GM21576 (cell line): ENCODE data around the gene ATP8B3.
"Not testable (repeated sequence)": the region's sequence is repeated elsewhere in the genome, so short reads cannot be mapped to it uniquely, and the experiment has no call there.

ENCODE experiments used
- ATAC-seq: cut with Tn5 transposase; IDR thresholded peaks from one replicate; pipeline ENCODE4 v1.9.1; 2021; ENCODE audit warnings: mild to moderate bottlenecking, moderate library complexity; ENCODE audit not compliant: unreplicated experiment

Gene ATP8B3

GRCh38 chr19:1774989-1775772 lies 36.9 kb downstream of the ATP8B3 start:
- ATAC-seq = no peak

GRCh38 chr19:1773184-1773583 lies 38.9 kb downstream of the ATP8B3 start:
- ATAC-seq = no peak

- ATAC-seq = no peak
Measured at GRCh38 chr19:1770866-1771576, 41.1 kb downstream of the ATP8B3 start.

- ATAC-seq = no peak
Measured at GRCh38 chr19:1769645-1769985, 42.5 kb downstream of the ATP8B3 start.

- no peak for ATAC-seq
Measured at GRCh38 chr19:1768918-1769644, 43.0 kb downstream of the ATP8B3 start.

DNA sequence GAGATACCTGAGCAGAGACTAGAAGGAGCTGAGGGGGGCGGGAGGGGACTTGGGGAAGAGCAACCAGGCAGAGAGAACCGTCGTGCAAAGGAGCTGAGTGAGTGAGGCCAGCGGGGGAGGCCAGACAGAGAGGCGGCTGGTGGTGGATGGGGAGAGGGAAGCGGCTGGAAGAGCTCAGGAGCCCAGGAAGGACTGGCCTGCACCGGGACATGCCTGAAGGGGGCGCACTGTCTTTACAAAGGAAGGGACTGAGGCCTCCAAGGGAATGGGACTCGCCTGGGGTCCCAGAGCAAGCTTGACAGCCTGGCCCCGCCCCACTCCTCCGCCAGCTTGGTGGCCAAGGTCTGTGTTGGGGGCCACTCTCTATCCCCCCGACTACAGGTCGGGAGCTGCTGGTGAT lies 43.8 kb downstream of the ATP8B3 start:
- ATAC-seq = no peak

GRCh38 chr19:1767464-1767933 lies 44.6 kb downstream of the ATP8B3 start:
- no peak for ATAC-seq

- ATAC-seq = no peak
Measured at GRCh38 chr19:1766800-1767352, 45.2 kb downstream of the ATP8B3 start.

DNA sequence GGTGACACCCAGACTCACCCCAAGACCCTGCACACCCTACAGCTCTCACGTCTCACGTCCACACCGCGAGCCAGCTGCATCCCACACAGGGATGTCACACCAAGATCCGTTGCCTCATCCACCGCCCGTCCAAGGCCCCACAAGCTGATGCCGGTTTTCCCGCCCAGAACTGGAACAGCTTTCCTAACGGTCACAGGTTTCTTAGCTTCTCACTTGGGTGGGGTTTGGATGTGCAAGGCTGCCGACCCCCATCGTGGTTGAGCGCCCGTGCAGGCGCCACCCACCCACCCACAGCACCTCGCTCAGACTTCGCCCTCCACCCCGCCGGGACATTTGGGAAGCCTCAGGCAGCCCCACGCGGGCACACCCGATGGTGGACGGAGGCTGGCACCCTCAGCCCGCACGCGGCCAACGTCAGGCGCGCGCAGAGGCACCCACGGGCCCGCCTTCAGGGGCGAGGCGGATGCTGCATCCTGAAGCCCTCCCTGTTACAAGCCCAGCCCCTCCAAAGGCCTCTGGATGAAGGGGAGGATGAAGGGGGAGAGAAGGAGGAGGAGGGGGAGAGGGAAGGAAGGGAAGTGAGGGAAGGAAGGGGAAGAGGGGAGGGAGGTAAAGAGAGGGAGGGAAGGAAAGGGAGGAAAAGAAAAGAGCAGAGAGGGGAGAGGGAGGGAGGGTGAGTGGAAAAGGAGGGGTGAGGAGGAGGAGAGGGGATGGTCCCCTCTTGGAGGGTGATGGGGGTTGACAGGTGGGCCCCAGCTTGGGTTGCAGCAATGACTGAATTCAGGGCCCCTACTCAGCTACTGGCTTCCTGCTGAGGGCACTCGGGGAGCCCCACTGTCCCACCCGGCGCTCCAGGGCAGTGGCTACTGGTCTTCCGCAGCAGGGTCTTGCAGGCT lies 45.9 kb downstream of the ATP8B3 start:
- no peak for ATAC-seq

DNA sequence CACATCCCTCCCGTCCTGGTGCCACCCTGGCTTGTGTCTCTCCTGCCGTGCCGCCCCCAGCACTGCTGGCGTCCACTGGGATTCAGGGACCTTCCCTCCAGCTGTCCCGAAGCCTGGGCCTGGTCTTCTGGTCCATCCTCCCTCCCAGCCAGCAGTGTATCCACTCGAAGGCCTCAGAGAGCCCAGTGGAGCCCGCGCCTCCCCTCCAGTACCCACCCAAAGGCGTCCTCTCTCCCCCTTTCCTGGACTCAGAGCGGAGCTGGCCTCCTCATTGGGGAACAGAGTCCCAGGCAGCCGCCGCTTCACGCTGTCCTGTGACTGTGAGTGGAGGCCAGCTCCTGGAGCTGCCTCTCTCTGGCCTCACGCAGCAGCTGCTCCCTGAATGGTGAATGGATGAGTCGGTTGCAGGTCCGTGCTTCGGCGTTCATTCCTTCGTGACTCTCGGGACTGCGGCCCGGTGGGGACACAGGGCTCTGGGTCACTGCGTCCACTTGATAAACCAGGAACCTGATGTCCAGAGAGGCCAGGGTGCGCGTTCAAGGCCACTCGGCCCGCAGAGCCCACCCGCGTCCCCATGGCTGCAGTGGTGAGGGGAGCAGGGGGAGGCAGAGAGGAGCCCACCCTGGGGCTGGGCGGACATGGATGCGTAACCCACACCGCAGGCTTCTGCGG lies 46.7 kb downstream of the ATP8B3 start:
- ATAC-seq = no peak

DNA sequence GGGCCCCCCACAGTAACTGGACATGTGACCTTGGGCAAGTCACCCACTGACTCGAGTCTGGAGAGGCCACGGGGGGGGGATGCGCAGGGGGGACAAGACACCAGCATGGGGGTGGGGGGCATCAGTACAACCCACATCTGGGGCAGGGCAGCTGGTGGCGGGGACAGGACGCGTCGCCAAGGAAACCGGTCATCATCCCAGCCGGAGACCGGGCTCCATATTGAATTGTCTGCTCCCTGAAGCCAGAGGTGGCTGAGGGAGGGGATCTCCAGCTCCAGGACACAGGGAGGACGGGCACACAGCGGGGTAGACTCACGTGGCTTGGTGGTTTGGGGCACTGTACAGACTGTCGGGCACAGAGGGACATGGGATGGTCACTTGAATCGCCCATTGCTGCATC lies 47.3 kb downstream of the ATP8B3 start:
- no peak for ATAC-seq

DNA sequence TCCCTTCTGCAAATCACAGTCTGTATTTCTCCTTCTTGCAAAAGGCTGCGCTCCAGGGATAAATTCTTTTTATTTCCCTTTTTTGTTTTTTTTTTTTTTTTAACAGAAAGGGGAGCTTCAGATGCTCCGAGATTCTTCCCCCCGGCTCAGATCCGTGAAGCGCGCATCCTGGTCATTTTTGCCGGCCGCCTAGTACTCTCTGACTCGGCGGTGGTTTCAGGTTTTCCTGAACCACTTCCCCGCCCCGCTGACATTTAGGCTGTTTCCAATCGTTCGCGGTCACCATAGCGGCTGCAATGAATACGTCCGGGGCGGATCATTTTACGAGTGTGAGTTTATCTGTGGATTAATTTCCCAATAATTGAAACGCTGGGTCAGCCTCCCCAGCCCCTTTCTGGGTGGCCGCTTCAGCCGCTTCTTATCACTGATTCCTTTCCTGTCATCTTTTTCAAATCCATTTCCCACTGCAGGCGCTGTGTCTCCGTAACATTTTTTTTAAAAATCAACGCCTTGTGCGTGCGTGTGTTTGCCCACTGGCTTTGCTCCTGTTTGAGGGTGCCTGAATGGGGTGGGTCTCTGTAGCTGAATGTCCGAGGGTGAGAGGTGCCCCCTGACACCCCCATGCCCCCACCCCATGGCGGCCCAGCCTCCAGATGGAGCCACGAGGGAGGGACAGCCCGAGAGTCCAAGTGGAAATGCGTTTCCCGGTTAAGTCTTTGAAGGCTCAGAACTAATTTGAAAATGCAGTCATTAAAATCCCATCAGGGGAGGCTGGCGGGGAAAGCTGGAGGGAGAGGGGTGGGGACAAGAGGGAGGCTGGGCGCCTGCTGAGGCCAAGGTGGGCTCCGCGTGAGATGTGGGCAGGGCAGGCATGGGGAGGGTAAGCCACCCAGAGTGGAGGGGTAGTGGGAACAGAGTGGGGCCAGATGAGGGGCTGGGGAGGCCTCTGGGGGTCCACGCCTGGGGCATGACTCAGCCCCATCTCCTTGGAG lies 48.1 kb downstream of the ATP8B3 start:
- ATAC-seq = no peak

GRCh38 chr19:1762243-1763117 lies 49.6 kb downstream of the ATP8B3 start:
- no peak for ATAC-seq

DNA sequence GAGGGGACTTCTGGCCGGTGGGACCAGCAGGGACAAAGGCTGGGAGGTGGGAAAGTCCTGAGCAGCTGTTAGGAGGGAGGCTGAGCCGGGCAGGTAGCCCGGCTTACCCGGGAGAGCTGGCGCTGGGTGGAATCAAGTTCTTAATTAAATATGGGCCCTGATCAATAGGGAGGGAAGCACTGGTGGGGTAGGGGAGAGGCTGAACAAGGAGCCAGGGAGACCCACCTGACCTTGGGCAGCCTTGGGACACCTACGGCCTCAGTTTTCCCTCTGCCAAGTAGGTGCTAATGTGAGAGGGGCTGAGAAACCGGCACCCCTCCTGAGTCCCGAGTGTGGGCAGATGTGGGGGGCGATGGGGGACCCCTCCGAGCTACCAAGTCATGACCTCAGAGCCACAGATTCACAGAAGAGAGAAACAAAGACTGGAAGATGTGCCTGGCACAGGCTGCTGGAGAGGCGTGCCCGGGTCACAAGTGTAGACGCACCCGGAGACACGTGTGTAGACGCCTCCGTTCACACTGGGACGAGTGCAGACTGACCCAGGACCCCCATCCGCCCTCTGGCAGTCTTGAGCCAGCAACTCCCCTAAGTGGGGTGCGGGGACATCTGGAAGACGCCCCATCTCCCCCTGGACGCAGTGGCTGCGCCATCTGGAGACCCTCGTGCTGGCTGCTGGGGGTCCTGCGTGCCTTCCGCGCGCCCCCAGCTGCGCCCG lies 50.4 kb downstream of the ATP8B3 start:
- no peak for ATAC-seq

DNA sequence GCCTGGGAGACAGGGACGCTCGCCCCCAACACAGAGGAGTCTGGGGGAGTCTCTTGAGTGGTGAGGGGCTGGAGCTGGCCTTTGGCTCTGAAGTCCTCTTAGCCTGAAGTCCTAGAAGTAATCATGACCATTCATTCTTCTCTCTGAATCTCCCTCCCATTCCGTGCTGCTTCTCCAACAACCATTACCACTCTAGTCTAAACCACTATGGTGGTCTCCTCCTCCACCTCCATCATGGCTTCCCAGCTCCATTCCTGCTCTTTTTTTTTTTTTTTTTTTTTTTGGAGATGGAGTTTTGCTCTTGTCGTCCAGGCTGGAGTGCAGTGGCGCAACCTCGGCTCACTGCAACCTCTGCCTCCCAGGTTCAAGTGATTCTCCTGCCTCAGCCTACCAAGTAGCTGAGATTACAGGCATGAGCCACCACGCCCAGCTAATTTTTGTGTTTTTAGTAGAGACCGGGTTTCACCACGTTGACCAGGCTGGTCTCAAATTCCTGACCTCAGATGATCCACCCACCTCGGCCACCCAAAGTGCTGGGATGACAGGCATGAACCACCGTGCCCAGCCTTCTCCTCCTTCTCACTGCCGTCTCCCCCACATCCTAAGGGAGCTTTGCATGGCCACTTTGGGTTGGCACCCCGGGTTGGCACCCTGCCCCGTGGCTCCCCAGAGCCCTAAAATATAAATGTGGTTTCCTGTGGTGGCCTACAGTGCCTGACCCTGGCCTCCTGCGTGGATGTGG lies 51.1 kb downstream of the ATP8B3 start:
- not testable (repeated sequence) for ATAC-seq

DNA sequence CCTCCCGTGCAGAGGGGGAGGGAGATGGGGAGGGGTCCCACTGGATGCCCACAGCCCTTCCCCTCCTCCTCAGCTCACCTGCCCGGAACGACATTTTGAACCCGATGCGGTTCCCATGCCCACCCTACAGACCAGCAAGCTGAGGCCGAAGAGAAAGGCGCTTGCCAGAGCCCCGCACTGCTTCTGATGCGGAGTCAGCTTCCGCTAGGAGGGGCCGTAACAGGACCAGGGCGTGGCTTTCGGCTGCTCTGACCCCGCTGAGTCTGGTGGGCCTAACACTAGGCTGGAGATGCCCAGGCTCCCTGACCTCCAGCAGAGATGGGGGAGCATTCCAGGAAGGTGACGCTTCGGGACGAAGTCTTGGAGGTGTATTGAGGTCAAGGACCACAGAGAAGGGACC lies 52.1 kb downstream of the ATP8B3 start:
- no peak for ATAC-seq
